Stimulated activated effector memory CD8-positive, alpha-beta T cell treated with anti-CD3 and anti-CD28 coated beads, Interleukin-12 subunit alpha, Interleukin-12 subunit beta, amount 100 ng/mL, for 72 hours (primary cell): ENCODE measurements around the gene ASB9.
"Not testable (repeated sequence)": the region's sequence is repeated elsewhere in the genome, so short reads cannot be mapped to it uniquely, and the experiment has no call there.

Experiments
- ATAC-seq: fragments of 150-1000 bp; cut with Tn5 transposase; 2 replicates; pipeline ENCODE4 v1.10.0; 2021
- DNase-seq, 2 donors: peaks; one replicate each; pipeline ENCODE4 v3.0.0; 2021 to 2022; ENCODE audit warnings: low spot score in 2 of 2
- H3K27ac Mint-ChIP-seq: one replicate; pipeline ENCODE4 v1.8.0; 2022; ENCODE audit warnings: mild to moderate bottlenecking, mixed read lengths
- H3K36me3 Mint-ChIP-seq: one replicate; pipeline ENCODE4 v1.8.0; 2022; ENCODE audit warnings: mild to moderate bottlenecking, mixed read lengths
- H3K4me1 Mint-ChIP-seq: one replicate; pipeline ENCODE4 v1.8.0; 2022; ENCODE audit warnings: mixed read lengths
- H3K4me3 Mint-ChIP-seq: one replicate; pipeline ENCODE4 v1.8.0; 2022; ENCODE audit warnings: mild to moderate bottlenecking, mixed read lengths
- H3K9me3 Mint-ChIP-seq: one replicate; pipeline ENCODE4 v1.8.0; 2022; ENCODE audit warnings: mixed read lengths

The ASB9 gene

GRCh38 chrX:15215366-15215765 is 54.5 kb downstream of the ASB9 start:
- H3K4me1 Mint-ChIP-seq = no peaks in the 10 kb centered on the region
- no peak for ATAC-seq
- no peaks in the 10 kb centered on the region for H3K36me3 Mint-ChIP-seq
- H3K27ac Mint-ChIP-seq = no peak overlapping the region
- DNase-seq = no peak
- H3K4me3 Mint-ChIP-seq = no peak overlapping the region
- no peaks in the 10 kb centered on the region for H3K9me3 Mint-ChIP-seq

- H3K4me3 Mint-ChIP-seq = no peak overlapping the region
- H3K4me1 Mint-ChIP-seq = no peaks in the 10 kb centered on the region
- no peaks in the 10 kb centered on the region for H3K36me3 Mint-ChIP-seq
- no peak for ATAC-seq
- H3K27ac Mint-ChIP-seq = no peak overlapping the region
- H3K9me3 Mint-ChIP-seq = peaks cover 2% of the 10 kb centered on the region
- no peak for DNase-seq
Observed at GRCh38 chrX:15214588-15214987, 55.3 kb downstream of the ASB9 start.

DNA sequence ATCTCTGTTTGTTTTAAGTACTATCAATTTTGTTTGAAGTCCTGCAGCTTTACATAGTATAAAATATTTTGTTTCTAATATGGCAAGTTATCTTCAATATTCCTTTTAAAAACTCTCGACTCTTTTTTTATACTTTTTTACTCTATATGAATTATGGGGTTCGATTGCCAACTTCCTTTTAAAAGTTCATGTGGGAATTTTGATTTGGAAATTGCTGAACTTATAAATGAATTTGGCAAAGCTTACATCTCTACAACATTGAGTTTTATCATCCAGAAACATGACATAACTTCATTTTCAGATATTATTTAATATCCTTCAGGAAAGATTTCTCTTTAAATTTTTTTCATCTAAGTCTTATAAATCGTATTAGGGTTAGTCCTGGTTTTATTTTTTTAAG is 60.8 kb downstream of the ASB9 start:
- Mint-ChIP-seq H3K36me3 (no peaks in the 10 kb centered on the region), H3K9me3 (peaks cover 6% of the 10 kb centered on the region), H3K4me1 (peaks cover 21% of the 10 kb centered on the region), H3K4me3 (no peak overlapping the region), H3K27ac (no peak overlapping the region)
- no peak for ATAC-seq
- DNase-seq = no peak

GRCh38 chrX:15207994-15208393 is 61.9 kb downstream of the ASB9 start:
- no peak overlapping the region for H3K4me3 Mint-ChIP-seq
- peaks cover 6% of the 10 kb centered on the region for H3K9me3 Mint-ChIP-seq
- H3K36me3 Mint-ChIP-seq = no peaks in the 10 kb centered on the region
- DNase-seq (no peak), ATAC-seq (peak; percentile 19)
- peak overlapping the region; percentile 86 for H3K27ac Mint-ChIP-seq
- H3K4me1 Mint-ChIP-seq = peaks cover 31% of the 10 kb centered on the region

DNA sequence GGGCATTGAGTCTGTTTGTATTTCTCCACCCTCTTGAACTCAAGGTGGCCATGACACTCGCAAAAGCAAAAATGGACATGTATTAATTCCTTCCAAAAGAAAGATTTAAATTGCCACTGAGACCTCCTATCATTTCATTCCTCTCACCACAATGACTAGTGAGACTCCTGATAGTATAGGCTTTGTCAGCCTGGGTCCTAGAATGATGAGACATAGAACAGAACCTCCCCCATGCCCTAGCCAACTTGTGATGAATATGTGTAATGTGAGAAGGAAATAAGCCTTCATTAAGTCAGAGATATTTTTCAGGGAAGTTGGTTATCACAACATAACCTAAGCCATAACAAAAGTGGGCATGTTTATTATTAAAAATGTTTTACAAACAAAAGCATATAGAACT is 62.5 kb downstream of the ASB9 start:
- Mint-ChIP-seq H3K36me3 (no peaks in the 10 kb centered on the region), H3K4me3 (no peak overlapping the region), H3K9me3 (peaks cover 6% of the 10 kb centered on the region), H3K4me1 (peaks cover 31% of the 10 kb centered on the region), H3K27ac (peak overlapping the region; percentile 86)
- peak; percentile 78 for ATAC-seq
- no peak for DNase-seq

- DNase-seq = no peak
- no peak for ATAC-seq
- Mint-ChIP-seq H3K36me3 (no peaks in the 10 kb centered on the region), H3K9me3 (peaks cover 6% of the 10 kb centered on the region), H3K4me1 (peaks cover 34% of the 10 kb centered on the region), H3K4me3 (no peak overlapping the region), H3K27ac (no peak overlapping the region)
Observed at GRCh38 chrX:15206306-15206705, 63.6 kb downstream of the ASB9 start.

DNA sequence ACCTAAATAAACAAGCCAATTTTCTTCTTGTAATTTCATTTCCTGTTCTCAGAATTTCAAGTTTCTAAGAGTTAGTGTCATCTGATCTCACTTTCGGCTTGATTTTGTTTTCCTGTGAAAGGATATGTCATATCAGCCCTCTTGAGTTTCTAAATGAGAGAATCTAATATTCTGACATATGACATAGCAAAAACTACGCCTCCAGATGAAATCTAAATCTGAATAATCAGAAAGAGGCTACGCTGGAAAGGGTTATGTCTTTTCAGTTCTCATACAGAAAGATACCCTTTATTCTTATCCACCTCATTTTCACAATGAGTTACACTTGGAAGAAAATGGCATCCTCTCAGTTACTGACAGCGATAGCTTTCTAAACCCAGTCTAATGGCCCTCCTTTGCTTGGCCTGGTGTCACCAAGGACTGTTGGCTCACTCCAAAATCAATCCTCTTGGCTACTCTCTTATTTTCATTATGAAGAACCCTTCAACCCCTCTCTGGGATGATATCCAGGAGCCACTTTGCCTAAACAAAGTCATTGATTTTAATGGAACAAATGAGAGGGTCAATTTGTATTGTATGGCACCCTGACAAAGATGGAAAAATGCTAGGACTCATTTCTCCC is 65.6 kb downstream of the ASB9 start:
- H3K4me3 Mint-ChIP-seq = peak overlapping the region; percentile 34
- no peak for DNase-seq
- H3K27ac Mint-ChIP-seq = peak overlapping the region; percentile 86
- H3K36me3 Mint-ChIP-seq = no peaks in the 10 kb centered on the region
- H3K9me3 Mint-ChIP-seq = peaks cover 4% of the 10 kb centered on the region
- peak; percentile 84 for ATAC-seq
- peaks cover 42% of the 10 kb centered on the region for H3K4me1 Mint-ChIP-seq

DNA sequence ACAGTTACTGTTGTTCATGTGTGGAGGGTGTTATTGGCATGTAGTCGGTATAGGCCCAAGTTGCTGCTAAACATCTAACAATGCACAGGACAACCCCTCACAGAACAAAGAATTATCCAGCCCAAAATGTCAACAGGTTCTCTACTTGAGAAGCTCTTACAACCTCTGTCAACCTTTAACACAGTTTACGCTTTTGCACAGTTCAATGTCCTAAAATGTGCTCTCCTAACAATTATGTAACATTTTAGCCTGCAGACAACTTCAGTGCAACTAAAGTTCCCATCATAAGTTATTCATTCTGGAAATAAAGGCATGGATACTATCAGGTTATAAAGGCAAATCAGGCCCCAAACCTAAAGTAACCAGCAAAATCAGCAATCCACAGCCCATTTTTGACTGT is 66.2 kb downstream of the ASB9 start:
- H3K4me1 Mint-ChIP-seq = peaks cover 42% of the 10 kb centered on the region
- peaks cover 4% of the 10 kb centered on the region for H3K9me3 Mint-ChIP-seq
- H3K27ac Mint-ChIP-seq = peak overlapping the region; percentile 86
- DNase-seq (no peak), ATAC-seq (no peak)
- no peaks in the 10 kb centered on the region for H3K36me3 Mint-ChIP-seq
- peak overlapping the region; percentile 34 for H3K4me3 Mint-ChIP-seq

- Mint-ChIP-seq H3K36me3 (no peaks in the 10 kb centered on the region), H3K4me1 (peaks cover 36% of the 10 kb centered on the region), H3K4me3 (no peak overlapping the region), H3K9me3 (peaks cover 4% of the 10 kb centered on the region), H3K27ac (peak overlapping the region; percentile 9)
- ATAC-seq = peak; percentile 74
- no peak for DNase-seq
Observed at GRCh38 chrX:15202454-15203177, 67.3 kb downstream of the ASB9 start.

- Mint-ChIP-seq H3K36me3 (no peaks in the 10 kb centered on the region), H3K4me3 (no peak overlapping the region), H3K27ac (no peak overlapping the region), H3K9me3 (peaks cover 4% of the 10 kb centered on the region), H3K4me1 (peaks cover 30% of the 10 kb centered on the region)
- DNase-seq (no peak), ATAC-seq (no peak)
Observed at GRCh38 chrX:15200871-15201270, 69.0 kb downstream of the ASB9 start.

DNA sequence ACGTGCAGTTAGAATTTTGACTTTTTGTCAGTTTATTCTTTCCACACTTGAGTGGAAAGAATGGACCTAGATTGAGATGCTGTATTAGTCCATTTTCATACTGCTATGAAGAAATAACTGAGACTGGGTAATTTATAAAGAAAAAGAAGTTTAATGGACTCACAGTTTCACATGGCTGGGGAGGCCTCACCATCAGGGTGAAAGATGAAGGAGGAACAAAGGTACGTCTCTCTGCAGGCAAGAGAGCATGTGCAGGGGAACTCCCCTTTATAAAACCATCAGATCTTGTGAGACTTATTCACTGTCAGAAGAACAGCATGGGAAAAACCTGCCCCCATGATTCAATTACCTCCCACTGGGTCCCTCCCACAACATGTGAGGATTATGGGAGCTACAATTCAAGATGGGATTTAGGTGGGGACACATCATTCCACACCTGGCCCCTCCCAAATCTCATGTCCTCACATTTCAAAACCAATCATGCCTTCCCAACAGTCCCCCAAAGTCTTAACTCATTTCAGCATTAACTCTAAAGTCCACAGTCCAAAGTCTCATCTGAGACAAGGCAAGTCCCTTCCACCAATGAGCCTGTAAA is 71.2 kb downstream of the ASB9 start:
- not testable (repeated sequence) for H3K27ac Mint-ChIP-seq, H3K36me3 Mint-ChIP-seq, H3K4me3 Mint-ChIP-seq, DNase-seq, ATAC-seq, H3K9me3 Mint-ChIP-seq
- H3K4me1 Mint-ChIP-seq = peaks cover 18% of the 10 kb centered on the region

GRCh38 chrX:15194146-15194545 is 75.7 kb downstream of the ASB9 start:
- no peak for ATAC-seq
- Mint-ChIP-seq H3K4me1 (no peaks in the 10 kb centered on the region), H3K36me3 (no peaks in the 10 kb centered on the region), H3K27ac (no peak overlapping the region), H3K4me3 (no peak overlapping the region), H3K9me3 (no peaks in the 10 kb centered on the region)
- no peak for DNase-seq
